ENCODE results near the gene TMEM243.

DNA sequence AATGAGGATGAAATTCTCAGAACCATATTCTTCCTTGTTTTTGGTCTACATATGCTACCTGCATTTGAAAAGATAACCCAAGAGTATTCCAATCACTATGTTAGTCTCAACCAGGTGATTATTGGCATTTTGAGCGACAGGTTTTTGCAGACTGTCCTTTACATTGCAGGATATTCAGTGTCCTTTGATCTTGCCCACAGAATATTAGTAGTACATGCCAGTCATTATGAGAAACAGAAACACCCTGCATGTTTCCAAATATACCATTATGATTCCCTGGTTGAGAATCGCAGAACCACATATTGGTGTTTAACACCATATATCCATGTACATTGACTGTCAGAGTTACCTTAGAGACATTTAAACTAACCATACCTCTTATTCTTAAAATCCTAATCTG, 30.6 kb downstream of the TMEM243 start:
- TF ChIP-seq POLR2A (IDR thresholded peaks at IDR 0.05) (no peak), POLR2AphosphoS5 (IDR thresholded peaks at IDR 0.05) (no peak), EP300 (IDR thresholded peaks at IDR 0.05; ENCODE audit: low read depth) (no peak)
- TF ChIP-seq, protein P1, sequence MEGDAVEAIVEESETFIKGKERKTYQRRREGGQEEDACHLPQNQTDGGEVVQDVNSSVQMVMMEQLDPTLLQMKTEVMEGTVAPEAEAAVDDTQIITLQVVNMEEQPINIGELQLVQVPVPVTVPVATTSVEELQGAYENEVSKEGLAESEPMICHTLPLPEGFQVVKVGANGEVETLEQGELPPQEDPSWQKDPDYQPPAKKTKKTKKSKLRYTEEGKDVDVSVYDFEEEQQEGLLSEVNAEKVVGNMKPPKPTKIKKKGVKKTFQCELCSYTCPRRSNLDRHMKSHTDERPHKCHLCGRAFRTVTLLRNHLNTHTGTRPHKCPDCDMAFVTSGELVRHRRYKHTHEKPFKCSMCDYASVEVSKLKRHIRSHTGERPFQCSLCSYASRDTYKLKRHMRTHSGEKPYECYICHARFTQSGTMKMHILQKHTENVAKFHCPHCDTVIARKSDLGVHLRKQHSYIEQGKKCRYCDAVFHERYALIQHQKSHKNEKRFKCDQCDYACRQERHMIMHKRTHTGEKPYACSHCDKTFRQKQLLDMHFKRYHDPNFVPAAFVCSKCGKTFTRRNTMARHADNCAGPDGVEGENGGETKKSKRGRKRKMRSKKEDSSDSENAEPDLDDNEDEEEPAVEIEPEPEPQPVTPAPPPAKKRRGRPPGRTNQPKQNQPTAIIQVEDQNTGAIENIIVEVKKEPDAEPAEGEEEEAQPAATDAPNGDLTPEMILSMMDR (IDR thresholded peaks at IDR 0.05) = no peak

Measured in transverse colon (tissue), 4 donors.